ENCODE data around the gene SORBS1.

The SORBS1 gene

DNA sequence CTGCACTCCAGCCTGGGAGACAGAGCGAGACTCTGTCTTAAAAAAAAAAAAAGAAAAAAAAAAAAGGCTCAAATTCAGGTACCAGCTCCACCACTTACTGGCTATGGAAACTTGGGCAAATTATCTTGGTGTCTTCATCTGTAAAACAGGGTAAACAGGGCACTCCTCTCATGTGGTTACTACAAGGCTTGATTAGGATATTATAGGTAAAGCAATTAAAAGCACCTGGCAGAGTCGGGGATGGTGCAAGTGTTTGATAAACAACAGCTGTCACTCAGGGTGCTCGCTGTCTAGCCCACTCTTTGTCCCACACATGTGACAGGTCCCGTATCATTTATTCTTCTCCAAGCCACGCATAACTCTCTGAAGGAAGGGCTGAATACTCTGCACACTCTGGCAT is 96.9 kb downstream of the SORBS1 start:
- Histone ChIP-seq H2AFZ (ENCODE audit: low read depth, low read length, severe bottlenecking) (no peak overlapping the region), H3K27ac (ENCODE audit: low read depth, low read length) (no peak overlapping the region), H3K27me3 (ENCODE audit: low read length) (no peaks in the 10 kb centered on the region), H3K4me3 (ENCODE audit: insufficient read depth, low read length, poor library complexity, severe bottlenecking) (no peak overlapping the region), H4K20me1 (ENCODE audit: low read depth, low read length) (no peaks in the 10 kb centered on the region), H3K9me3 (ENCODE audit: insufficient read depth, low read length) (no peaks in the 10 kb centered on the region), H3F3A (ENCODE audit: insufficient read depth) (no peaks in the 10 kb centered on the region), H3K36me3 (ENCODE audit: low read length) (no peaks in the 10 kb centered on the region), H3K79me2 (ENCODE audit: insufficient read depth, low read length) (no peaks in the 10 kb centered on the region), H3K4me2 (ENCODE audit: low read depth, low read length, poor library complexity, severe bottlenecking) (no peak overlapping the region), H3K9me2 (replicated peaks; ENCODE audit: insufficient read depth, low read length) (no peaks in the 10 kb centered on the region), H3K9ac (ENCODE audit: low read length) (no peak overlapping the region)
- TF ChIP-seq EZH2phosphoT487 (conservative IDR thresholded peaks at IDR 0.05; ENCODE audit: low read length) = no peak
- TF ChIP-seq, protein P1, sequence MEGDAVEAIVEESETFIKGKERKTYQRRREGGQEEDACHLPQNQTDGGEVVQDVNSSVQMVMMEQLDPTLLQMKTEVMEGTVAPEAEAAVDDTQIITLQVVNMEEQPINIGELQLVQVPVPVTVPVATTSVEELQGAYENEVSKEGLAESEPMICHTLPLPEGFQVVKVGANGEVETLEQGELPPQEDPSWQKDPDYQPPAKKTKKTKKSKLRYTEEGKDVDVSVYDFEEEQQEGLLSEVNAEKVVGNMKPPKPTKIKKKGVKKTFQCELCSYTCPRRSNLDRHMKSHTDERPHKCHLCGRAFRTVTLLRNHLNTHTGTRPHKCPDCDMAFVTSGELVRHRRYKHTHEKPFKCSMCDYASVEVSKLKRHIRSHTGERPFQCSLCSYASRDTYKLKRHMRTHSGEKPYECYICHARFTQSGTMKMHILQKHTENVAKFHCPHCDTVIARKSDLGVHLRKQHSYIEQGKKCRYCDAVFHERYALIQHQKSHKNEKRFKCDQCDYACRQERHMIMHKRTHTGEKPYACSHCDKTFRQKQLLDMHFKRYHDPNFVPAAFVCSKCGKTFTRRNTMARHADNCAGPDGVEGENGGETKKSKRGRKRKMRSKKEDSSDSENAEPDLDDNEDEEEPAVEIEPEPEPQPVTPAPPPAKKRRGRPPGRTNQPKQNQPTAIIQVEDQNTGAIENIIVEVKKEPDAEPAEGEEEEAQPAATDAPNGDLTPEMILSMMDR (IDR thresholded peaks at IDR 0.05; ENCODE audit: insufficient read depth, low read length, poor library complexity, severe bottlenecking) = no peak

GRCh38 chr10:95462740-95463667 is 98.2 kb downstream of the SORBS1 start:
- H2AFZ ChIP-seq (ENCODE audit: low read depth, low read length, severe bottlenecking) = no peak overlapping the region
- TF ChIP-seq EZH2phosphoT487 (conservative IDR thresholded peaks at IDR 0.05; ENCODE audit: low read length) = no peak
- TF ChIP-seq, protein P1 (IDR thresholded peaks at IDR 0.05; ENCODE audit: insufficient read depth, low read length, poor library complexity, severe bottlenecking) = no peak

DNA sequence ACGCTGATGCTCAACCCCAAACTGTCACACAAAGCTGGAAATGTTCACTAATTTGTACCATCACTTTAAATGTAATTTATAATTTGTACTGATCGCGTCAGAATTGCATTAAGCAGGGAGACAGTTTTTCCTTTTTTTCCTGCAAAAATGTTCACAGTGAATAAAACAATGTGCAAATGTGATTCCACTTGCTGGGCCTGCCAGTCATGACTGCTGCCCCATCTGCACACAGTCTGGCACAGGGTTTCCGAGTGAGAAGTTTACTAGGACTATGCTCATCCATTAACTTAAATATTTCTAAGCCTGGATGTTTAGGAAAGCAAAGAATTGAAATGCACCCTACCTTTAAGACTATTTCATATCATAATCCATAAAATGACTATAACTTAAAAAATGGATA is 99.6 kb downstream of the SORBS1 start:
- Histone ChIP-seq H3K36me3 (ENCODE audit: low read length) (no peaks in the 10 kb centered on the region), H3F3A (ENCODE audit: insufficient read depth) (no peaks in the 10 kb centered on the region), H3K27ac (ENCODE audit: low read depth, low read length) (no peak overlapping the region), H3K4me2 (ENCODE audit: low read depth, low read length, poor library complexity, severe bottlenecking) (no peak overlapping the region), H3K79me2 (ENCODE audit: insufficient read depth, low read length) (no peaks in the 10 kb centered on the region), H2AFZ (ENCODE audit: low read depth, low read length, severe bottlenecking) (no peak overlapping the region), H4K20me1 (ENCODE audit: low read depth, low read length) (no peaks in the 10 kb centered on the region), H3K9ac (ENCODE audit: low read length) (no peak overlapping the region), H3K4me3 (ENCODE audit: insufficient read depth, low read length, poor library complexity, severe bottlenecking) (no peak overlapping the region), H3K9me2 (replicated peaks; ENCODE audit: insufficient read depth, low read length) (no peaks in the 10 kb centered on the region), H3K9me3 (ENCODE audit: insufficient read depth, low read length) (no peaks in the 10 kb centered on the region), H3K27me3 (ENCODE audit: low read length) (no peaks in the 10 kb centered on the region)
- no peak for TF ChIP-seq EZH2phosphoT487 (conservative IDR thresholded peaks at IDR 0.05; ENCODE audit: low read length)
- TF ChIP-seq, protein P1 (IDR thresholded peaks at IDR 0.05; ENCODE audit: insufficient read depth, low read length, poor library complexity, severe bottlenecking) = no peak

More at GRCh38 chr10:95462740-95463667, 98.2 kb downstream of the SORBS1 start:
- Histone ChIP-seq H3K27ac (ENCODE audit: low read depth, low read length) (no peak overlapping the region), H3K36me3 (ENCODE audit: low read length) (no peaks in the 10 kb centered on the region), H3K9me3 (ENCODE audit: insufficient read depth, low read length) (no peaks in the 10 kb centered on the region), H3K27me3 (ENCODE audit: low read length) (no peaks in the 10 kb centered on the region), H3K9me2 (replicated peaks; ENCODE audit: insufficient read depth, low read length) (no peaks in the 10 kb centered on the region), H3F3A (ENCODE audit: insufficient read depth) (no peaks in the 10 kb centered on the region), H3K4me3 (ENCODE audit: insufficient read depth, low read length, poor library complexity, severe bottlenecking) (no peak overlapping the region), H3K4me2 (ENCODE audit: low read depth, low read length, poor library complexity, severe bottlenecking) (no peak overlapping the region), H3K79me2 (ENCODE audit: insufficient read depth, low read length) (no peaks in the 10 kb centered on the region), H4K20me1 (ENCODE audit: low read depth, low read length) (no peaks in the 10 kb centered on the region), H3K9ac (ENCODE audit: low read length) (no peak overlapping the region)

Measured in SU-DHL-6 (cell line).